Neural progenitor cell (in vitro differentiated cells): ENCODE results near the gene KEAP1. TPM values are rescaled to one million over a fixed set of nuclear protein-coding genes. Genes with fewer than 3 reads are reported as not detected.

ENCODE experiments used
- DNase-seq: peaks from one replicate; pipeline ENCODE4 v3.0.0-alpha.2; 2016; ENCODE audit warnings: low spot score
- H2AFZ ChIP-seq: fragments of 200-600 bp; sonication (generic); replicated peaks from 2 replicates; pipeline ENCODE4 v1.6.1; 2016; ENCODE audit warnings: antibody characterized with exemption
- H3F3A ChIP-seq: fragments of 200-600 bp; sonication (generic); 2 replicates; pipeline ENCODE4 v1.6.1; 2016; ENCODE audit warnings: antibody characterized with exemption, low read depth
- H3K27ac ChIP-seq: fragments of 200-600 bp; sonication (generic); 2 replicates; pipeline ENCODE4 v1.5.1; 2016; ENCODE audit warnings: mild to moderate bottlenecking
- H3K27me3 ChIP-seq: fragments of 200-600 bp; sonication (generic); 2 replicates; pipeline ENCODE4 v1.6.1; 2016; ENCODE audit warnings: mild to moderate bottlenecking, moderate library complexity
- H3K36me3 ChIP-seq: fragments of 200-600 bp; sonication (generic); 2 replicates; pipeline ENCODE4 v1.5.1; 2016
- H3K4me1 ChIP-seq: fragments of 200-600 bp; sonication (generic); 2 replicates; pipeline ENCODE4 v1.6.1; 2016; ENCODE audit warnings: mixed run types
- H3K4me2 ChIP-seq: fragments of 200-600 bp; sonication (generic); 2 replicates; pipeline ENCODE4 v1.6.1; 2016
- H3K4me3 ChIP-seq: fragments of 200-600 bp; sonication (generic); 2 replicates; pipeline ENCODE4 v1.5.1; 2016
- H3K79me2 ChIP-seq: fragments of 200-600 bp; sonication (generic); 2 replicates; pipeline ENCODE4 v1.6.1; 2016; ENCODE audit warnings: low read depth
- H3K9ac ChIP-seq: fragments of 200-600 bp; sonication (generic); 2 replicates; pipeline ENCODE4 v1.6.1; 2016
- H3K9me3 ChIP-seq: fragments of 200-600 bp; sonication (generic); 2 replicates; pipeline ENCODE4 v1.5.1; 2016; ENCODE audit warnings: low read depth
- H4K20me1 ChIP-seq: fragments of 200-600 bp; sonication (generic); 2 replicates; pipeline ENCODE4 v1.6.1; 2016; ENCODE audit warnings: low read depth
- H3K27ac Mint-ChIP-seq: 3 replicates; pipeline ENCODE4 v1.8.0; 2021; ENCODE audit warnings: mixed read lengths
- H3K27me3 Mint-ChIP-seq: 2 replicates; pipeline ENCODE4 v1.8.0; 2022; ENCODE audit warnings: low read depth, mild to moderate bottlenecking, inconsistent platforms, moderate library complexity, mixed read lengths; ENCODE audit not compliant: insufficient read depth
- H3K36me3 Mint-ChIP-seq: 3 replicates; pipeline ENCODE4 v1.8.0; 2021; ENCODE audit warnings: mixed read lengths
- H3K4me1 Mint-ChIP-seq: 3 replicates; pipeline ENCODE4 v1.8.0; 2021; ENCODE audit warnings: mixed read lengths
- H3K4me3 Mint-ChIP-seq: 3 replicates; pipeline ENCODE4 v1.8.0; 2021; ENCODE audit warnings: mild to moderate bottlenecking, moderate library complexity, mixed read lengths
- H3K9me3 Mint-ChIP-seq: 3 replicates; pipeline ENCODE4 v1.8.0; 2020; ENCODE audit warnings: mixed read lengths
- CTCF ChIP-seq: fragments of 200-600 bp; sonication (generic); IDR thresholded peaks from 2 replicates; pipeline ENCODE4 v1.5.1; 2017; ENCODE audit warnings: antibody characterized with exemption, mild to moderate bottlenecking
- EZH2 ChIP-seq: fragments of 200-600 bp; sonication (generic); IDR thresholded peaks from 2 replicates; pipeline ENCODE4 v1.6.1; 2017; ENCODE audit warnings: antibody characterized with exemption, mild to moderate bottlenecking, moderate library complexity
- EZH2phosphoT487 ChIP-seq: fragments of 200-600 bp; sonication (generic); IDR thresholded peaks from 2 replicates; pipeline ENCODE4 v1.6.1; 2017; ENCODE audit warnings: antibody characterized with exemption
- total RNA-seq: library from RNA; depleted of rRNA; stranded (reverse); fragments of >200 nt; gene quantifications from 2 replicates; pipeline ENCODE4 v1.2.3, GENCODE V29; 2015; ENCODE audit warnings: low replicate concordance

Gene KEAP1
- total RNA-seq, 1 donor from 2014 or later, result 25.2 TPM

GRCh38 chr19:10523135-10523636 lies 20.0 kb upstream of the KEAP1 start:
- Mint-ChIP-seq H3K36me3 (no peaks in the 10 kb centered on the region), H3K4me1 (peaks cover 10% of the 10 kb centered on the region), H3K27ac (no peak overlapping the region), H3K4me3 (no peak overlapping the region), H3K27me3 (peaks cover 13% of the 10 kb centered on the region), H3K9me3 (peaks cover 3% of the 10 kb centered on the region)
- no peak overlapping the region for H2AFZ ChIP-seq
- H3K27ac ChIP-seq, result no peak overlapping the region
- no peaks in the 10 kb centered on the region for H3K36me3 ChIP-seq
- no peak overlapping the region for H3K4me2 ChIP-seq
- H3K27me3 ChIP-seq, result peaks cover 29% of the 10 kb centered on the region
- H3K79me2 ChIP-seq, result no peaks in the 10 kb centered on the region
- no peaks in the 10 kb centered on the region for H3F3A ChIP-seq
- peaks cover 5% of the 10 kb centered on the region for H3K4me1 ChIP-seq
- H3K4me3 ChIP-seq, result no peak overlapping the region
- no peaks in the 10 kb centered on the region for H4K20me1 ChIP-seq
- H3K9ac ChIP-seq, result no peak overlapping the region
- no peak for DNase-seq
- TF ChIP-seq EZH2phosphoT487 (no peak), CTCF (no peak), EZH2 (no peak)
- no peaks in the 10 kb centered on the region for H3K9me3 ChIP-seq

GRCh38 chr19:10521461-10522171 lies 18.5 kb upstream of the KEAP1 start:
- peaks cover 3% of the 10 kb centered on the region for H3F3A ChIP-seq
- H3K4me2 ChIP-seq, result no peak overlapping the region
- peaks cover 17% of the 10 kb centered on the region for H3K27me3 Mint-ChIP-seq
- no peak overlapping the region for H3K27ac ChIP-seq
- H3K4me1 ChIP-seq, result peaks cover 21% of the 10 kb centered on the region
- H3K79me2 ChIP-seq, result no peaks in the 10 kb centered on the region
- peaks cover 3% of the 10 kb centered on the region for H3K9me3 Mint-ChIP-seq
- H3K9ac ChIP-seq, result no peak overlapping the region
- H4K20me1 ChIP-seq, result peaks cover 3% of the 10 kb centered on the region
- H3K9me3 ChIP-seq, result no peaks in the 10 kb centered on the region
- DNase-seq, result no peak
- H2AFZ ChIP-seq, result no peak overlapping the region
- H3K36me3 Mint-ChIP-seq, result no peaks in the 10 kb centered on the region
- no peak for TF ChIP-seq CTCF
- no peak overlapping the region for H3K4me3 Mint-ChIP-seq
- H3K4me1 Mint-ChIP-seq, result peaks cover 16% of the 10 kb centered on the region
- H3K36me3 ChIP-seq, result no peaks in the 10 kb centered on the region
- peaks cover 44% of the 10 kb centered on the region for H3K27me3 ChIP-seq
- H3K4me3 ChIP-seq, result no peak overlapping the region
- no peak overlapping the region for H3K27ac Mint-ChIP-seq

GRCh38 chr19:10520652-10521318 lies 17.6 kb upstream of the KEAP1 start:
- no peaks in the 10 kb centered on the region for H3K36me3 ChIP-seq
- H3F3A ChIP-seq, result peaks cover 7% of the 10 kb centered on the region
- Mint-ChIP-seq H3K27me3 (peaks cover 24% of the 10 kb centered on the region), H3K4me1 (peaks cover 23% of the 10 kb centered on the region), H3K9me3 (peaks cover 3% of the 10 kb centered on the region), H3K36me3 (no peaks in the 10 kb centered on the region), H3K4me3 (no peak overlapping the region), H3K27ac (no peak overlapping the region)
- H3K4me2 ChIP-seq, result no peak overlapping the region
- no peak overlapping the region for H3K4me3 ChIP-seq
- H3K9ac ChIP-seq, result no peak overlapping the region
- H3K79me2 ChIP-seq, result no peaks in the 10 kb centered on the region
- TF ChIP-seq EZH2phosphoT487 (no peak), EZH2 (no peak), CTCF (no peak)
- DNase-seq, result no peak
- peaks cover 6% of the 10 kb centered on the region for H4K20me1 ChIP-seq
- peaks cover 53% of the 10 kb centered on the region for H3K27me3 ChIP-seq
- peaks cover 21% of the 10 kb centered on the region for H3K4me1 ChIP-seq
- H3K27ac ChIP-seq, result no peak overlapping the region
- H3K9me3 ChIP-seq, result no peaks in the 10 kb centered on the region
- H2AFZ ChIP-seq, result no peak overlapping the region
